Tongue (tissue), 3 donors: ENCODE data around the gene GPALPP1. TPM values are rescaled to one million over a fixed set of nuclear protein-coding genes. Genes with fewer than 3 reads are reported as not detected.
"Not testable (repeated sequence)": the region's sequence is repeated elsewhere in the genome, so short reads cannot be mapped to it uniquely, and the experiment has no call there.

ENCODE experiments used
- DNase-seq: peaks from one replicate; pipeline ENCODE4 v3.0.0-alpha.2; 2015
- small RNA-seq: library from RNA; depleted of rRNA; stranded (forward); fragments of <200 nt; gene quantifications from one replicate; pipeline ENCODE3, GENCODE V24; 2014; ENCODE audit warnings: low replicate concordance
- total RNA-seq: library from RNA; depleted of rRNA; stranded (reverse); fragments of >200 nt; gene quantifications from one replicate; pipeline ENCODE4 v1.2.3, GENCODE V29; 2014

GPALPP1 gene
- total RNA-seq, 1 donor from 2014 or later: 25.8 TPM

DNA sequence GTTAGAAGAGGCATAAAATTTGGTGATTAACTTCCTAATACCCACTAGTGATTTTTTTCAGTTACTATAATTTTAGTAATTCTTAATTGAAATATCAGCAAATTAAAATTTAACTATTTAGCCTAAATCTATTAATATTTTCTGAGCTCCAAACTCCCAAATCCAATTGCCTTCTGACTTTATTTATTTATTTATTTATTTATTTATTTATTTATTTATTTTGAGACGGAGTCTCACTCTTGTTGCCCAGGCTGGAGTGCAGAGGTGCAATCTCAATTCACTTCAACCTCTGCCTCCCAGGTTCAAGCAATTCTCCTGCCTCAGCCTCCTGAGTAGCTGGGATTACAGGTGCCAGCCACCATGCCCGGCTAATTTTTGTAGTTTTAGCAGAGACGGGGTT is 74.6 kb downstream of the GPALPP1 start:
- not testable (repeated sequence) for DNase-seq

- no peak for DNase-seq
Measured at GRCh38 chr13:45064889-45065288, 75.6 kb downstream of the GPALPP1 start.

DNA sequence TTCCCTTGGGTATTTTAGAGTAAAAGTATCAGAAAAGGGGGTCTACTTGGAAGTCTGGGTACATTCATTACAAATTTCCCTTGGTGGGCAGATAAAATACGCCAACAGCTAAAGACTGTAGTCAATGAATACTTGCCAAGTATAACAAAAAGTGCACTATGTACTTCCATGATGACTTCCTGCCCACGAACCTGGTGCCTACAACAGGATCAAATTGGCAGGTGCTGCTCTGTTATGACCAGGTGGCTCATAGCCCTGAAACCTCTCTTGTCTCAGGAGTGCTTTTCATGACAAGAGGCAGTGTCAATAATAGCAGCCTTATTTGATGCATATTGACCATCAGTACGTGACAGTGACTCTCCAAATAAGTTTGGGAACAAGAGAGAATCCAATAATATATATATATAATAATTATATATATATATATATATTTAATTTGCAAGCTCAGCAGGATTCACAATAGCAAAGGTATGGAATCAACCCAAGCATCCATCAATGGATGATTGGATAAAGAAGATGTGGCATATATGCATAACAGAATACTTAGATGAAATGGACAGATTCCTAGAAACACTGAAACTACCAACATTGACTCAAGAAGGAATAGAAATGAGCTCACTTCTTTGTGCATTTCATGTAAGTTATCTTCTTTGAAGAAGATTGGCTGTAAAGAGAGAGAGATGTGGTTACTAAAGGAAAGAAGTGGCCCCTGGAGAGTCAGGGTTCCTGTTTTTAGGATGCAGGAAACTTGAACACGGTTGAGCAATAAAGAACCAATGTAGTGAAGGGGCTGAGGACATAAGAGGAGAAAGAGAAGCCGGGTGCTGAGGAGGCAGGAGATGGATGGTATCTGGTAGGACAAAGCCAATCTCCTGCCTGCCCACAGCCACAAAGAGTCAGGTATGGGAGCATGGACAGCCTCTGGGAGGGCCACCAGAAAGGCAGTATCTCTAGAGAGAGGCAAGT is 79.0 kb downstream of the GPALPP1 start:
- no peak for DNase-seq

GRCh38 chr13:45073809-45074208 is 84.5 kb downstream of the GPALPP1 start:
- DNase-seq: no peak

DNA sequence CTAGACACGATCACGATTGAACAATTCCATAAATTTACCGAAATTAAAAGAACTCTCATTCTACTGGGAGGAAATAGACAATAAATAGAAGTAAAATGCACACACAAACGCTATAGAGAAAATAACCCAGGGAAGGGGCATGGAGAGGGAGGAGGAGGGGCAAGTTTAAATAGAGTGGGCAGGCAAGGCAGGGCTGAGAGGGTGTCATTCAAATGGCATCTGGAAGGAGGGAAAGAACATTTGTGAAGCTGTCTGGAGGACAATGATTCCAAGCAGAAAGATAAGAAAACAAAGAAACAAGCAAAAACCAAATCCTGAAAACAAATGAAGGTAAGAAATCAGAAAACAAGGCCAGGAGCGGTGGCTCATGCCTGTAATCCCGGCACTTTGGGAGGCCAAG is 85.4 kb downstream of the GPALPP1 start:
- no peak for DNase-seq

- no peak for DNase-seq
Measured at GRCh38 chr13:45078003-45078402, 88.7 kb downstream of the GPALPP1 start.

Small RNA genes within 50 kb of the gene (small RNA-seq; reads per million reads assigned to genes)
- not detected for gene RN7SL49P

Other genes starting within 250 kb of the GPALPP1 start
- gene NUFIP1, start 67 bp upstream of the GPALPP1 start, total RNA-seq: 4.3 TPM
- 19.4 TPM for gene GTF2F2, start 131.0 kb downstream of the GPALPP1 start, total RNA-seq
- gene KCTD4, start 211.5 kb downstream of the GPALPP1 start, total RNA-seq: not detected